HepG2 (cell line): Measurements from ENCODE around the gene RASA1. TPM values are rescaled to one million over a fixed set of nuclear protein-coding genes. Genes with fewer than 3 reads are reported as not detected.

ENCODE experiments used
- ATAC-seq: fragments of 200-7000 bp; cut with Tn5 transposase; 3 replicates; pipeline ENCODE4 v1.9.1; 2020; ENCODE audit warnings: mild to moderate bottlenecking, moderate library complexity
- BruUV-seq: library from RNA; stranded (reverse); fragments of 400-500 nt; replicated peaks from 2 replicates; lab custom pipeline; 2021; lab: Mats Ljungman, UMichigan
- CTCF ChIA-PET: fragments of 300-600 bp; formaldehyde crosslinking; extraction: SDS; loops from one replicate; lab custom pipeline; 2021; ENCODE audit warnings: low total read pairs, inconsistent platforms, low intra/inter-chr PET ratio; lab: Yijun Ruan, JAX
- POLR2A ChIA-PET: fragments of 350-600 bp; sonication (Branson Sonifier 250); formaldehyde crosslinking; loops from one replicate; lab custom pipeline; 2020; ENCODE audit warnings: antibody characterized with exemption, inconsistent platforms; lab: Yijun Ruan, JAX
- DNase-seq: peaks from one replicate; pipeline ENCODE4 v3.0.0-alpha.2; 2015; ENCODE audit warnings: low spot score
- FAIRE-seq: peaks from 3 replicates; lab custom pipeline; 2011; peaks lifted over from hg19 to GRCh38; lab: Jason Lieb, UNC
- H2AFZ ChIP-seq: one replicate; pipeline ENCODE4 v1.6.1; 2011; ENCODE audit warnings: low read length, inconsistent platforms
- H3K27ac ChIP-seq: fragments of 300-600 bp; 3 replicates; pipeline ENCODE4 v1.8.0; 2011; ENCODE audit warnings: mixed run types, mild to moderate bottlenecking, mixed read lengths, low read length, inconsistent platforms; ENCODE audit not compliant: insufficient read depth; ENCODE audit errors: extremely low read length
- H3K27me3 ChIP-seq, 2 experiments: fragments of 200-600 bp in 1 of 2; 2 replicates in 1 of 2; 3 replicates in 1 of 2; pipeline versions ENCODE4 v1.6.0 to v1.8.0; 2011; ENCODE audit warnings: low read length in 2 of 2, mild to moderate bottlenecking in 2 of 2, moderate library complexity in 2 of 2, inconsistent platforms in 1 of 2; ENCODE audit not compliant: insufficient read depth in 2 of 2, control insufficient read depth in 1 of 2
- H3K36me3 ChIP-seq, 2 experiments: fragments of 200-600 bp in 1 of 2; replicated peaks in 1 of 2; 2 replicates in 1 of 2; 3 replicates in 1 of 2; pipeline versions ENCODE4 v1.5.1 to v1.8.0; 2011; ENCODE audit warnings: low read length in 2 of 2, inconsistent platforms in 1 of 2; ENCODE audit not compliant: insufficient read depth in 2 of 2, control insufficient read depth in 1 of 2
- H3K4me1 ChIP-seq: 2 replicates; pipeline ENCODE4 v1.5.1; 2012; ENCODE audit warnings: low read length, inconsistent platforms; ENCODE audit not compliant: insufficient read depth
- H3K4me2 ChIP-seq: 2 replicates; pipeline ENCODE4 v1.6.0; 2011; ENCODE audit warnings: low read depth, low read length, inconsistent platforms
- H3K4me3 ChIP-seq, 3 experiments: fragments of 200-600 bp in 1 of 3; sonication (generic), shearing (Covaris generic) in 1 of 3; replicated peaks in 1 of 3; 2 replicates each; pipeline ENCODE4 v1.5.1; 2011 to 2016; ENCODE audit warnings: low read length in 3 of 3, inconsistent platforms in 2 of 3, low read depth in 2 of 3, mild to moderate bottlenecking in 2 of 3, control low read depth in 1 of 3, mixed read lengths in 1 of 3; ENCODE audit not compliant: insufficient read depth in 1 of 3
- H3K79me2 ChIP-seq: one replicate; pipeline ENCODE4 v1.6.1; 2011; ENCODE audit warnings: low read length, inconsistent platforms; ENCODE audit not compliant: insufficient read depth
- H3K9ac ChIP-seq: 2 replicates; pipeline ENCODE4 v1.6.0; 2011; ENCODE audit warnings: mild to moderate bottlenecking, low read depth, low read length, inconsistent platforms; ENCODE audit not compliant: insufficient read depth
- H3K9me3 ChIP-seq: 2 replicates; pipeline ENCODE4 v1.5.1; 2012; ENCODE audit warnings: mild to moderate bottlenecking, low read length
- H4K20me1 ChIP-seq: 2 replicates; pipeline ENCODE4 v1.6.0; 2011; ENCODE audit warnings: inconsistent platforms, mild to moderate bottlenecking, low read length, moderate library complexity; ENCODE audit not compliant: insufficient read depth
- AGO2 ChIP-seq: fragments of 200-400 bp; formaldehyde crosslinking; optimal IDR thresholded peaks from 2 replicates; pipeline ENCODE3; 2017; ENCODE audit warnings: mild to moderate bottlenecking, low read depth, low read length, moderate library complexity
- BCL6 ChIP-seq: IDR thresholded peaks from 2 replicates; pipeline ENCODE4 v1.6.1; 2016; ENCODE audit warnings: missing genetic modification reagents, missing compliant biosample characterization
- ELF1 ChIP-seq: sonication (generic); formaldehyde crosslinking; IDR thresholded peaks from 2 replicates; pipeline ENCODE4 v1.4.0; 2020; ENCODE audit warnings: missing genetic modification reagents
- FOXC1 ChIP-seq: sonication (generic); formaldehyde crosslinking; IDR thresholded peaks from 2 replicates; pipeline ENCODE4 v1.8.0; 2022; ENCODE audit warnings: mild to moderate bottlenecking, missing genetic modification reagents, borderline replicate concordance
- GATAD2A ChIP-seq: IDR thresholded peaks from 2 replicates; pipeline ENCODE4 v1.6.1; 2016
- MAFG ChIP-seq: sonication (generic); formaldehyde crosslinking; IDR thresholded peaks from 2 replicates; pipeline ENCODE4 v1.5.1; 2020; ENCODE audit warnings: mild to moderate bottlenecking, missing genetic modification reagents
- RBM22 ChIP-seq: fragments of 200-400 bp; formaldehyde crosslinking; optimal IDR thresholded peaks from 2 replicates; pipeline ENCODE3; 2017; ENCODE audit warnings: mild to moderate bottlenecking, low read length, moderate library complexity
- REPIN1 ChIP-seq: sonication (generic); formaldehyde crosslinking; IDR thresholded peaks from 2 replicates; pipeline ENCODE4 v1.8.0; 2022; ENCODE audit warnings: missing genetic modification reagents, low read depth, mild to moderate bottlenecking, borderline replicate concordance
- RFXAP ChIP-seq: sonication (generic); formaldehyde crosslinking; IDR thresholded peaks from 2 replicates; pipeline ENCODE4 v1.4.0; 2020; ENCODE audit warnings: missing genetic modification reagents, borderline replicate concordance
- ZBTB7B ChIP-seq: sonication (generic); formaldehyde crosslinking; IDR thresholded peaks from 2 replicates; pipeline ENCODE4 v1.4.0; 2020; ENCODE audit warnings: missing genetic modification reagents
- ZFP91 ChIP-seq: sonication (generic); formaldehyde crosslinking; IDR thresholded peaks from 2 replicates; pipeline ENCODE4 v1.9.0; 2022; ENCODE audit warnings: missing genetic modification reagents, mild to moderate bottlenecking, borderline replicate concordance
- ZNF574 ChIP-seq: sonication (generic); formaldehyde crosslinking; IDR thresholded peaks from 2 replicates; pipeline ENCODE4 v1.4.0; 2020; ENCODE audit warnings: missing genetic modification reagents
- ZNF777 ChIP-seq: sonication (generic); formaldehyde crosslinking; IDR thresholded peaks from 2 replicates; pipeline ENCODE4 v1.4.0; 2020; ENCODE audit warnings: missing genetic modification reagents
- WGBS: methylation state at CpG from one replicate; pipeline ENCODE4 v1.1.6; 2017; ENCODE audit warnings: low lambda C conversion rate; 5-methylcytosine and 5-hydroxymethylcytosine counted together
- in situ Hi-C: cut with HindIII; loops from 2 replicates; pipeline ENCODE4 v1.10.0; 2017; ENCODE audit warnings: low pct_unique_long_range_greater_than_20kb; ENCODE audit not compliant: extremely low pct_ligation_motif_present
- intact Hi-C: fragments of 100-400 bp; cut with micrococcal nuclease; formaldehyde crosslinking; loops from one replicate; pipeline ENCODE4 v1.10.0; 2022; ENCODE audit not compliant: unreplicated experiment
- polyA plus RNA-seq, 8 experiments: library from polyadenylated mRNA; depleted of rRNA in 3 of 8; stranded (reverse) in 7 of 8; unstranded in 1 of 8; fragments of >200 nt; fragmentation: Illumina TruSeq in 4 of 8; extraction: Trizol in 4 of 8; gene quantifications; 2 replicates each; pipeline versions ENCODE4 v1.2.1 to v1.2.3, GENCODE V29; 2011 to 2016; ENCODE audit warnings: low read depth in 4 of 8, missing spikeins in 1 of 8, mixed read lengths in 1 of 8; ENCODE audit not compliant: insufficient read depth in 1 of 8
- total RNA-seq, 5 experiments: library from RNA; depleted of rRNA; stranded (reverse); fragments of >200 nt; fragmentation: Illumina TruSeq; extraction: Trizol; gene quantifications; 2 replicates each; pipeline ENCODE4 v1.2.3, GENCODE V29; 2016; ENCODE audit warnings: low read depth in 1 of 5

RASA1 gene
- total and polyA plus RNA-seq, 2 of the 13 experiments (the other 11 are each of a cell fraction or from before 2014, with no cell fraction given): 19.5 to 20.5 TPM

GRCh38 chr5:87392170-87392569, 124.5 kb downstream of the RASA1 start:
- H3K9ac ChIP-seq: no peak overlapping the region
- CTCF ChIA-PET: no interaction called here
- no peak for ATAC-seq
- H3K4me1 ChIP-seq: peaks cover 4% of the 10 kb centered on the region; the same call in 1 of the 2 replicates
- in situ Hi-C loops (no loop called here), intact Hi-C loops (no loop called here)
- H3K36me3 ChIP-seq: peaks cover 19 to 72% of the 10 kb centered on the region in 2 experiments
- no peaks in the 10 kb centered on the region for H3K9me3 ChIP-seq
- TF ChIP-seq ZBTB7B (CRISPR knock-in tag) (no peak), RBM22 (peak; percentile 91), AGO2 (peak; percentile 20)
- TF ChIP-seq, all 625 proteins: peak for 2
- WGBS: 100% methylated on average over 1 of the region's 1 CpG
- FAIRE-seq (no peak), DNase-seq (no peak)
- POLR2A ChIA-PET: no interaction called here
- Histone ChIP-seq H3K27me3 (no peaks in the 10 kb centered on the region), H3K79me2 (no peaks in the 10 kb centered on the region), H3K4me2 (no peak overlapping the region), H3K4me3 (no peak overlapping the region), H4K20me1 (0 out of 2 replicates have a peak, but pooled peaks cover 3% of the 10 kb centered on the region), H3K27ac (no peak overlapping the region), H2AFZ (no peak overlapping the region)
- no TSS peak for BruUV-seq

- Histone ChIP-seq H2AFZ (no peak overlapping the region), H4K20me1 (0 out of 2 replicates have a peak, but pooled peaks cover 3% of the 10 kb centered on the region), H3K4me2 (no peak overlapping the region), H3K27me3 (no peaks in the 10 kb centered on the region), H3K27ac (no peak overlapping the region), H3K4me3 (no peak overlapping the region), H3K9me3 (no peaks in the 10 kb centered on the region), H3K9ac (no peak overlapping the region), H3K4me1 (peaks cover 4% of the 10 kb centered on the region; the same call in 1 of the 2 replicates), H3K36me3 (peaks cover 18 to 65% of the 10 kb centered on the region in 2 experiments), H3K79me2 (no peaks in the 10 kb centered on the region)
- ChIA-PET CTCF (no interaction called here), POLR2A (no interaction called here)
- in situ Hi-C loops: no loop called here
- WGBS: 90% methylated on average over 4 of the region's 4 CpGs
- ATAC-seq (no peak), DNase-seq (no peak), FAIRE-seq (no peak)
- no TSS peak for BruUV-seq
- intact Hi-C loops: no loop called here
- TF ChIP-seq ZNF777 (no peak), MAFG (CRISPR knock-in tag) (no peak), ELF1 (CRISPR knock-in tag) (no peak), BCL6 (CRISPR knock-in tag) (no peak), REPIN1 (CRISPR knock-in tag) (no peak), ZFP91 (CRISPR knock-in tag) (no peak), AGO2 (no peak), FOXC1 (no peak), RFXAP (CRISPR knock-in tag) (no peak), ZNF574 (CRISPR knock-in tag) (no peak), GATAD2A (no peak)
Measured at GRCh38 chr5:87392801-87393200, 125.1 kb downstream of the RASA1 start.
